Cardiac muscle cell (in vitro differentiated cells and primary cell): ENCODE measurements around the gene LNP1. TPM values are rescaled to one million over a fixed set of nuclear protein-coding genes. Genes with fewer than 3 reads are reported as not detected.

Experiments
- DNase-seq, 2 donors: peaks; one replicate each; pipeline versions ENCODE4 v3.0.0 to v3.0.0-alpha.2; 2010 to 2017; ENCODE audit warnings: low read depth in 1 of 2, low spot score in 1 of 2
- H3K27ac ChIP-seq: fragments of 200-600 bp; sonication (generic); 2 replicates; pipeline ENCODE4 v1.5.1; 2016
- H3K27me3 ChIP-seq: fragments of 200-600 bp; sonication (generic); 2 replicates; pipeline ENCODE4 v1.6.0; 2016; ENCODE audit warnings: control low read depth
- H3K36me3 ChIP-seq: fragments of 200-600 bp; sonication (generic); 2 replicates; pipeline ENCODE4 v1.5.1; 2016; ENCODE audit warnings: control low read depth
- H3K4me1 ChIP-seq: fragments of 200-600 bp; sonication (generic); 2 replicates; pipeline ENCODE4 v1.8.1; 2017; ENCODE audit warnings: low read depth, mild to moderate bottlenecking, mixed run types
- H3K4me3 ChIP-seq: fragments of 200-600 bp; sonication (generic); 2 replicates; pipeline ENCODE4 v1.5.1; 2016; ENCODE audit warnings: mild to moderate bottlenecking
- H3K9me3 ChIP-seq: fragments of 200-600 bp; sonication (generic); 2 replicates; pipeline ENCODE4 v1.5.1; 2017; ENCODE audit warnings: low read depth, mild to moderate bottlenecking, control low read depth
- polyA plus RNA-seq: library from polyadenylated mRNA; unstranded; fragments of >200 nt; fragmentation: Nextera tagmentation; extraction: Ambion mirVana; gene quantifications from 2 replicates; pipeline ENCODE4 v1.2.1, GENCODE V29; 2016
- total RNA-seq: library from RNA; depleted of rRNA; stranded (reverse); fragments of >200 nt; gene quantifications from 2 replicates; pipeline ENCODE4 v1.2.3, GENCODE V29; 2016
- TF ChIP-seq, protein P1 (sequence below): IDR thresholded peaks from 2 replicates; pipeline ENCODE4 v1.5.1; 2012; ENCODE audit warnings: low read depth, mild to moderate bottlenecking, low read length

Gene LNP1
- total and polyA plus RNA-seq, 2 experiments from 2014 or later, result 18.3 to 23.1 TPM

DNA sequence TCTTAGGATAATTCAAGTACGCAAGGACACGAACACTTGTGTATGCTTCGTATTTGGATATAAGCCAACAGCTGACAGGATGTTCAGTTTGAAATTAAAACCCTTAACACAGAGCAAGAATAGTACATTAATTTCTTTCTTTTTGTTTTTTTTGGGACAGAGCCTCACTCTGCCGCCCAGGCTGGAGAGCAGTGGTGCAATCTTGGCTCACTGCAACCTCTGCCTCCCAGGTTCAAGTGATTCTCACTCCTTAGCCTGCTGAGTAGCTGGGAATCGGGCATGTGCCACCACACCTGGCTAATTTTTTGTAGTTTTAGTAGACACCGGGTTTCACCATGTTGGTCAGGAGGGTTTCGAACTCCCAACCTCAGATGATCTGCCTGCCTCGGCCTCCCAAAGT is 32.9 kb upstream of the LNP1 start:
- Histone ChIP-seq H3K27ac (no peak overlapping the region), H3K9me3 (no peaks in the 10 kb centered on the region), H3K27me3 (no peaks in the 10 kb centered on the region), H3K4me1 (no peaks in the 10 kb centered on the region), H3K36me3 (peaks cover 75% of the 10 kb centered on the region), H3K4me3 (no peak overlapping the region)
- peak in 1 of 2 donors; percentile 16 for DNase-seq
- TF ChIP-seq, protein P1, sequence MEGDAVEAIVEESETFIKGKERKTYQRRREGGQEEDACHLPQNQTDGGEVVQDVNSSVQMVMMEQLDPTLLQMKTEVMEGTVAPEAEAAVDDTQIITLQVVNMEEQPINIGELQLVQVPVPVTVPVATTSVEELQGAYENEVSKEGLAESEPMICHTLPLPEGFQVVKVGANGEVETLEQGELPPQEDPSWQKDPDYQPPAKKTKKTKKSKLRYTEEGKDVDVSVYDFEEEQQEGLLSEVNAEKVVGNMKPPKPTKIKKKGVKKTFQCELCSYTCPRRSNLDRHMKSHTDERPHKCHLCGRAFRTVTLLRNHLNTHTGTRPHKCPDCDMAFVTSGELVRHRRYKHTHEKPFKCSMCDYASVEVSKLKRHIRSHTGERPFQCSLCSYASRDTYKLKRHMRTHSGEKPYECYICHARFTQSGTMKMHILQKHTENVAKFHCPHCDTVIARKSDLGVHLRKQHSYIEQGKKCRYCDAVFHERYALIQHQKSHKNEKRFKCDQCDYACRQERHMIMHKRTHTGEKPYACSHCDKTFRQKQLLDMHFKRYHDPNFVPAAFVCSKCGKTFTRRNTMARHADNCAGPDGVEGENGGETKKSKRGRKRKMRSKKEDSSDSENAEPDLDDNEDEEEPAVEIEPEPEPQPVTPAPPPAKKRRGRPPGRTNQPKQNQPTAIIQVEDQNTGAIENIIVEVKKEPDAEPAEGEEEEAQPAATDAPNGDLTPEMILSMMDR, result no peak

DNA sequence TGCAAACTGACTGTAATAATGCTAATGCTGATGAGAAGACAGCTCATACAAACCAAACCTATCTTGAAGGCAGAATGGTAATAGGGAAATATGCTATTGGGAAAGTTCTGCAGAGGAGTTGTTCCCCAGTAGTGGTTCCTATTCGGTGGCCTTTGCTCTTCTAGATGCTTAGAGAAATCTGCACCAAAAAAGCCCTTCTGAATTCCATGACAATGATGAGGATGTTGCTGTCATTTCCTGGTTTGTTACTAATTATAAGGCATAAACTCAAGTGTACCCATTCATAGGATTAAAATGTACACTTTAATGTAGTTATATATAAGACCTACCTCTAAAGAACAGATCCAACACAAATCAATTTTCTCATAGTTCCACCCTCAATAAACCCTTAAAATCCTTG is 30.6 kb upstream of the LNP1 start:
- no peak overlapping the region for H3K27ac ChIP-seq
- TF ChIP-seq, protein P1, result no peak
- peaks cover 61% of the 10 kb centered on the region for H3K36me3 ChIP-seq
- no peak overlapping the region for H3K4me3 ChIP-seq
- no peaks in the 10 kb centered on the region for H3K4me1 ChIP-seq
- DNase-seq, result no peak
- no peaks in the 10 kb centered on the region for H3K9me3 ChIP-seq
- no peaks in the 10 kb centered on the region for H3K27me3 ChIP-seq

DNA sequence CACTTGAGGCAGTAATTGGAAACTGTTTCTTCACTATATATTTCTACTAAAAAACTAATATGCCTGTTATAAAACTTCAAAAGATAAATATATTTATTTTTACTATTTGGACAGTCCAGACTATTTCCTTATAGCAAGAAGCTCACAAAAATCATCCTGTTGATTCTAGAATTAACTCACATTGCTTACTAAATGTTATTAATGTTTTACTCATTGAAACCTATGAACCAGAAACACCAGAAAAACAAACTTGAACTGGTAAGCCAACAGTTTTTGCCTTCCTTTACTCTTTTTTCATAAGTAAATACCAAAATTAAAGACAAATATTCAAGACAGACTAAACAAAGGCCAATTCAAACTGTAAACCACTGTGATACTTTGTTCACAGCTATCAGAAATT is 26.8 kb upstream of the LNP1 start:
- Histone ChIP-seq H3K9me3 (no peaks in the 10 kb centered on the region), H3K36me3 (peaks cover 53% of the 10 kb centered on the region), H3K4me1 (no peaks in the 10 kb centered on the region), H3K4me3 (no peak overlapping the region), H3K27ac (no peak overlapping the region), H3K27me3 (no peaks in the 10 kb centered on the region)
- TF ChIP-seq, protein P1, result no peak
- DNase-seq, result no peak

DNA sequence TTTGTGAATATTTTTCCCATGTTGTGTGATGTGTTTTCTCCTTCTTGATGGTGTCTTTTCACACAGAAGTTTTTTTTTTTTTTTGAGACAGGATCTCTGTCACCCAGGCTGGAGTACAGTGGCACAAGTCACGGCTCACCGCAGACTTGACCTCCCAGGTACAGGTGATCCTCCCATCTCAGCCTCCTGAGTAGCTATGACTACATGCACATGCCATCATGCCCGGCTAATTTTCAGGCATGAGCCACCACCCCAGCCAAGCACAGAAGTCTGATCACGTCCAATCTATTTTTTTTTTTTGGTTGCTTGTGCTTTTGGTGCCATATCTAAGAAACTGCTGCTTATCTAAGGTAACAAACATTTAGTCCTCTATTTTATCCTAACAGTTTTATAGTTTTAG is 25.0 kb upstream of the LNP1 start:
- H3K9me3 ChIP-seq, result no peaks in the 10 kb centered on the region
- no peaks in the 10 kb centered on the region for H3K27me3 ChIP-seq
- DNase-seq, result no peak
- H3K36me3 ChIP-seq, result peaks cover 59% of the 10 kb centered on the region
- no peak overlapping the region for H3K4me3 ChIP-seq
- TF ChIP-seq, protein P1, result no peak
- no peaks in the 10 kb centered on the region for H3K4me1 ChIP-seq
- no peak overlapping the region for H3K27ac ChIP-seq

DNA sequence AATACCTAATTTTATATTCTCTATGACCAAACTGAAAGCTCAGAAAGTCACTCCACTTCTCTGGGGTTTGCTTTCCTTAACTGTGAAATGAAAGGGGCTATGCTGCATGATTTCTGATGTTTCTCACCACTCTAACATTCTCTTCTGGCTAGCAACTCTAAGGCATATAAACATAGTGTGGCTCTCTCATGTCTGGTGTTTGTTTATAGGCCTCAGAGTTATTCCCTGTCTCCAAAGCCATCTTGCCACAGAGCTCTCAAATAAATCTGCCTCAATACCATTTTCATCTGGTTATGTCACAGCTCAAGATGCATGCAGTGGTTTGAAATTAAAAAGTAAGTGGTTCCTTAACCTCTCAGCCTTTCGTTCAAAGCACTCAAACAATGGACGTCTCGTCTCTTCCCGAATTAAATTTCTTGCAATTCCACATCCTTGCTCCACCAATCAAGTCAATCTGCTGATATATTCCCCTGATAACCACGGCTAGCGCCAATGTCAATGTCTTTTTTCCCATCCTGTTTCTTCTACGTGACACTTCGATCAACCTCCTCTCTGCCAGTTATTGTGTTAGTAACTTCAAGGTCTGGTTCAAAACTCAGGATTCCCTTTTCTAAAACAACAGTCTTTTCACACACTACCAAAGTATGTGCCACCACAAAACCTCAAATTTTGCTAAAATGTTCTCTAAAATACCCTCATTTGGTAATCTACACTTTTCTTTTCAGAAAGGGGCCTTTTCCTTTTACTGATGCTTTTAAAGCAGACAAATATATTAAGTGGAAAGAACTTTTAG is 16.4 kb upstream of the LNP1 start:
- H3K27me3 ChIP-seq, result no peaks in the 10 kb centered on the region
- peaks cover 63% of the 10 kb centered on the region for H3K36me3 ChIP-seq
- no peaks in the 10 kb centered on the region for H3K9me3 ChIP-seq
- H3K4me1 ChIP-seq, result peaks cover 7% of the 10 kb centered on the region
- no peak for DNase-seq
- no peak overlapping the region for H3K27ac ChIP-seq
- H3K4me3 ChIP-seq, result no peak overlapping the region
- TF ChIP-seq, protein P1, result no peak
